HG02571 (cell line): ENCODE results near the gene PIEZO1.

Source experiments
- ATAC-seq: cut with Tn5 transposase; IDR thresholded peaks from one replicate; pipeline ENCODE4 v1.9.1; 2021; ENCODE audit warnings: mild to moderate bottlenecking, moderate library complexity; ENCODE audit not compliant: unreplicated experiment

The PIEZO1 gene

DNA sequence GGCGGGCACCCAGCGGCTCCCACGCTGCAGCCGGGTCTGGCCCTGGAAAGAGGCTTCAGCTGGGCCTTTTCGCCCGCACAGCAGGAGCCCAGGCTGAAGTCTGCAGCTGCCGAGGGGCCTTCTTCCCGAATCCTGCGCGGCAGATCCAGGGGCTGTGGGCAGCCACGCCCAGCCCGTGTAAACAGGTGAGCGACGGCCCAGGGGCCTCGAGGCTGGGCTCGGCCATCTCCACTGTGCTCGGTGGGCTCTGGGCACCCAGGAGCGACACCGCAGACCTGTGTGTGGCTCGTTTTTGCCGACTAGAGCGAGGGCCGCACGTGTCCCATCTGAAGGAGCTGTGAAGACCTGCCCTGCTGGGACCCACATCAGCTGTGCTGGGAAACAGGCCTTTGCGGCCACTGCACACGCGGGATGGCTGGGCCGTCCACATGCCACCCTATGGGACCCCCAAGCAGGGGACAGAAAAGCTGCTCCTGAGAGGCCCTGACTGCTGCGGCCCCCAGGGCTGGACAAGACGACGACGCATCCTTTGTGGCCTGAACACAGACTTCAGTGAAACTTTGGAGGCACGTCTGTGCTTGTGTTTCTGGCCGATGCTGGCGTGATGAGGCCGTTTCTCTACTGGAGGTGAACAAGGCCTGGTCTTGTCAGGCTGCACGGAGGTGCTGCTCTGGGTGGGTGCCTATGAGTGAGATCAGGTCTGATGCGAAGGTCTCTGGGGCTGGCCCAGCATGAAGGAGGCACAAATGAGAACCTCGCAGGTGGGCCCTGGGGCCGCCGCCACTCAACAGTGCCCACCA lies 31.9 kb upstream of the PIEZO1 start:
- no peak for ATAC-seq

DNA sequence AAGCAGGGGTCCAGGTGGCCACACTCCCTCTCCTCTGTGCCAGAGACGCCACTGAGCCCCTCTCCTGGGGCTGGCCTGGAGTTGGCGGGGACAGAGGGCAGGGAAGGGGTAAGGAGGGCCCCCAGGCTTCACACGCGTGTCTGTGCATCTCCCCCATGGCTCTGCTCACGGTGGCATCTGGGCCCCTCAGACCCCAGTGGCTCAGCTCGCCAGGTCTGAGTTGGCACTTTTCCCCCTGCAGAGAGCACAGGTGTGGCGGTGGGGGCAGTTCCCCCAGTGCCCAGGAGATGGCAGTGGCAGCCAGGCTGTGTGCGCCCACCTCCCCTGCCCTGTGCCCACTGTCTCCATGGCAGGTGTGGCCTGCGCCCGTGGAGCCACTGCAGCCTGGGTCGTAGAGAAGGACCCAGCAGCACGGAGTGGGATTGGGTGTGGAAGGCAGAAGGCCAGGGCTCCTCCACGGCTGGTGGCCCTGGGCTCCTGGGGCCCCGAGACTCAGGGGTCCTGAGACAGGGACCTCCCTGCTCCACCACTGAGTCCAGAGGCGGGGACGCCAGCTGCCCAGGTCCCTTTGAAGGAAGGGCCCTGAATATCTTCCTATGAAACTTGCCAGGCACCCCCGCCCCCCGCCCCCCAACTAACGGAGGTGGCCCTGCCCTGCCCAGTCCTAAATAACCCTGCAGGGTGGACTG lies 31.0 kb upstream of the PIEZO1 start:
- ATAC-seq, result no peak

DNA sequence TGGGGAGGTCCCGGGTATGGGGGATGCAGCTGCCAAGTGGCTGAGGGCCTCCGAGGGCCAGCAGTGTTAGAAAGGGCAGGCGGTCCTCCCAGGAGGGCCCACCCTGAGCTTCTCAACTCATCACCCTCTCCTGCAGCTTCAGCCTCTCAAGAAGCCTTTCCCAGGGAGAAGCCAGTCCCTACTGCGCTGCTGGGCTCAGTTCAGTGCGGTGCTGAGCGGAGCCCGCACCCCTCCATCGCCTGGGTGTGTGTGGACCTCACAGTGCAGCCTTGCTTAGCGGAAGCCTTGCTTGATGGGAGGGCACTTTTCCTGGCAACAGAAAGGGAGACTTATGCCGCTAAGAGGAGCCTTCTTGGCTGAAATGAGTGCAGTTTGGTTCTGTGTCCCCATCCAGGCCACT lies 30.2 kb upstream of the PIEZO1 start:
- no peak for ATAC-seq

DNA sequence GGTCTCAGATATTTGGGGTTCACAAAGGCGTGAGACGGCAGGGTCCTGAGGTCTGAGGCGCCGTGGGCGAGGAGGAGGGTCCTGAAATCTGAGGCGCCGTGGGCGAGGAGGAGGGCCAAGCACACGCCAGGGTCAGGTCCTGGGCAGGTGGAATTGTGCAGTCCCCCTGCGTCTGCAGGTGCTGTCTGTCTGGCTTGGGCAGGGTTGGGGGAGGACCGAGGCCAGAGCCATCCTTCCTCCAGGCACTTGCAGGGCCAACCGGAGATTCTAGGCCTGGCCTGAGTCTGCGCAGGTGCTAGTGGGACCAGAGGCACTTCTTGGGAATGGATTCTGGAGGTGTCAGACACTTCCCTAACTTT lies 29.1 kb upstream of the PIEZO1 start:
- no peak for ATAC-seq

DNA sequence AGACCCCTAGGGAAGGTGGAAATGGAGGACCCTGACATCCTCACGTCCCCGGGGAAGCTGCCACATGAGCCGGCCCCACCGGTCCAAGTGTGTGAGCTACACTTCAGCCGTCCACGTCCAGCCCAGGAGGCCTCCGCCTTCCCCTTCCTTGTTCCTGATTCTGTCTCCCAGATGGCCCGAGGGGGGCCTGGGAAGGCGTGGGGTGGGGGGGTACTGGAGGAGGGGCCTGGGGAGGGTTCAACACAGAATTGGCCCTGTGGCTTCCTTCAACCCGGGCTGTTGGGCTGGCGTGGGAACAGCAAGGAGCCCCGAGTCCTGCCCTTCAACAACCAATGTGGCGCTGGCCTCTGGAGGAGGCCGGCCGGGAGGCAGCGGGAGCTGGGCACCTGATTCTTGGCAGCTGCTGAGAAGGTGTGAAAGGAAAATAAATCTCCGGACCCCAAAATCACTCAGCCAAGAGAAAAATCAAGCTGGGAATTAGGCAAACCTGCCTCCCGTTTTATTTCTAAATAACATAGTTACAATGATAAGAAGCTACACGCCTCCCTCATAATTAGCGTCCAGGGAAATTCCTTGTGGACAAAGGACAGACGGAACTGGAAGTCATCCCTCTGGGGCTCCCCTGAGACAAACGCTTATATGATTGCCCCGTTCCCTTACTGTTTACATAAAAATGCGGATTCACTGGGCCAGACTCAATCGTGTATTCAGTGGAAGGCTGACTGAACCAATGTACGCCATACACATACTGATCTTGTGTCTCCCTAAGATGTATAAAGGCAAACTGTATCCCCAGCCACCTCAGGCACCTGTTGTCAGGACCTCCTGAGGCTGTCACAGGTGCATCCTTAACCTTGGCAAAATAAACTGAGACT lies 28.5 kb upstream of the PIEZO1 start:
- no peak for ATAC-seq

DNA sequence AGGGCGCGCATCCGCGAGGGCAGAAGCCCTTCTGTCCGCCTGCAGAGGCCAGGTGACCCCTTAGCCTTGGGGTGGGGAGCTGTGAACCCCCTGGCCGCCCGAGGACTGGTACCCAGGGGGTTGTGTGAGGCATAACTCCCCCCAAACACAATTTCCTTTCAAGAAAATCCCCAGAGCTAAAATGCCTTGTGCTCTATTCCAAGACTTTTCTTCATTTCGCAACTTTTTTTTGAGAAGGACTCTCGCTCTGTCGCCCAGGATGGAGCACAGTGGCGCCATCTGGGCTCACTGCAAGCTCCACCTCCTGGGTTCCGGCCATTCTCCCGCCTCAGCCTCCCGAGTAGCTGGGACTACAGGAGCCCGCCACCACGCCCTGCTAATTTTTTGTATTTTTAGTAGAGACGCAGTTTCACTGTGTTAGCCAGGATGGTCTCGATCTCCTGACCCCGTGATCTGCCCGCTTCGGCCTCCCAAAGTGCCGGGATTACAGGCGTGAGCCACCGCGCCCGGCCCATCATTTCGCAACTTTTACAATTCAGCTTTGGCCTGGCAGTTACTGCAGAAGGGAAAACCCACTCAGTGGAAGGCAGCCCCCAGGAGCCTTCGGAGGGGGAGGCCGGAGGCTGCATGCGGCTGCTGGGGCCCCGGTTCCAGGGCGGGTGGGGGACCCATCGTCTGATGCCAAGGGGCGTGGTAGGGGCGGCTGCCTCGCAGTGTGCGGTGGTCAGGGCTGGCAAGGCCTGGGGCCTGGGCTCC lies 27.7 kb upstream of the PIEZO1 start:
- no peak for ATAC-seq

DNA sequence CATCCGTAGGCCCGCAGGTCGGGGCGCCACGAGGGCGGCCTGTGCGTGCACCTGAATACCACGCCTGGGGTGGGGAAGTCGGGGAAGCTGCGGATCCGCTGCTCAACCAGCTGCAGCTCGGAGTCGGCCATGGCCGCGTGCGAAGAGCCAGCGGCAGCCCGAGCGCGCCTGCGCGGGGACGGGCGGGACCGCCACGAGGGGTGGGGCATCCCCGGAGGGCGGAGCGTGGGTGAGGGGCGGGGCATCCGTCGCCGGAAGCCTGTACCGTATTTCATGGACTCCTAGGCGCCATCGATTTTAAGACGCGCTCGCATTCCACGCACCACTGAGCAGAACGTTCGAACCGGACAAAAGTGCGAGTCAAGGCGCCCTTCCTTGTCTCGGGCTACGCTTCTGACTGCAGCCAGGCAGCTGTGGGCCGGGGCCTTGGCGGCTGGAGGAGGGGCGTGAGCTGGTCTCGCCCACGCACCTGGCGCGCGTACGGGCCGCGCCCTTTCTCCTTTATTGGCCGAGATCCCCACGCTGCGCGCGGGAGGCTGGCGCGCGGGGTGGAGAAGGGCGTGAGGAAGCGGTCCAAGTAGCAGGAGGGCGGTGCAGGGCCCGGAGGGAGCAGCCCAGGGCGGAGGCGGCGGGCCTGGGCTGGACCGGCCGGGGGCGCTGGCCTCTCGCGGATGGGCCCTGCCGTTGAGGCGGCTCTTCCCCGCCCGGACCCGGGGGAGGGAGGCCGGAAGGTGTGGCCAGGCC lies 26.9 kb upstream of the PIEZO1 start, which contains the start of gene APRT:
APRT (minus strand) TSS at position 160 of the 744 bp plus-strand sequence; CDS start at position 131, 29 bp downstream.
- ATAC-seq, result peak; percentile 53

DNA sequence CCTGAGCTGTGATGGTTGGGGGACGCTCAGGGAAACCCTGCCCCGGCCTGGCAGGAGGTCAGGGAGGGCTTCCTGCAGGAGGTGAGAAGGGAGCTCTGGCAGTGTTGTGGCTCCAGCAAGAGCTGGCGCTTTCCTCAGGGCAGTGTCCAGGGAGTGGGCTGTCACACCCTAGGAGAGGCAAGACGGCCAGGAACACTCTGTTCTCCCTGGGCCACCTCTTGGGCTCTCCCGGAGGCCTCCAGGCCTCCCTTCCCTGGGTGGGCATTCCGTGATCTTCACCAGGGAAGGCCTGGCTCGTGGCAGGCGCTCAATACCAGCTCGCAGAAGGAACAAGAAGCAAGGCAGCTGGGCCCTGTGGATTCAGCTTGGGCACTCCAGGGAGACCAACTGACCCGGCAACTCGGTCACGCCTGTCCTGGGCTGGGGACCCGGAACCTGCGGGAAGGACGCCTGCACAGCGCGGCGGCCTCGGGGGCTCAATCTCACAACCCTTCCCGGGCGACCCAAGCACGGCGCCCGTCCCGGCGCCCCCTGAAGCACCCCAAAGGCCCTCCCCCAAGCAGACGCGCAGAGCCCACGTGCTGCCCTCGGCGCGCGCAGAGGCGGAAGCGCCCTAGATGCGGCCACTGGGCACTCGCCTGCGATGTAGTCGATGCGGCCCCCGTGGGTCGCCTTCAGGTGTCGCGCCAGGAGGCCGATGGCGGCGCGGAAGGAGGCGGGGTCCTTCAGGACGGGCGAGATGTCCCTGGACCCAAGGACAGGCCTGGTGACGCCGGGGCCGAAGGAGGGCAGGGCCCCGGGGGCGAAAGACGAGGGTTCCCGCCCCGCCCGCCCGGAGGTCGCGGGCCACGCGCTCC lies 26.1 kb upstream of the PIEZO1 start:
- peak; percentile 41 for ATAC-seq

DNA sequence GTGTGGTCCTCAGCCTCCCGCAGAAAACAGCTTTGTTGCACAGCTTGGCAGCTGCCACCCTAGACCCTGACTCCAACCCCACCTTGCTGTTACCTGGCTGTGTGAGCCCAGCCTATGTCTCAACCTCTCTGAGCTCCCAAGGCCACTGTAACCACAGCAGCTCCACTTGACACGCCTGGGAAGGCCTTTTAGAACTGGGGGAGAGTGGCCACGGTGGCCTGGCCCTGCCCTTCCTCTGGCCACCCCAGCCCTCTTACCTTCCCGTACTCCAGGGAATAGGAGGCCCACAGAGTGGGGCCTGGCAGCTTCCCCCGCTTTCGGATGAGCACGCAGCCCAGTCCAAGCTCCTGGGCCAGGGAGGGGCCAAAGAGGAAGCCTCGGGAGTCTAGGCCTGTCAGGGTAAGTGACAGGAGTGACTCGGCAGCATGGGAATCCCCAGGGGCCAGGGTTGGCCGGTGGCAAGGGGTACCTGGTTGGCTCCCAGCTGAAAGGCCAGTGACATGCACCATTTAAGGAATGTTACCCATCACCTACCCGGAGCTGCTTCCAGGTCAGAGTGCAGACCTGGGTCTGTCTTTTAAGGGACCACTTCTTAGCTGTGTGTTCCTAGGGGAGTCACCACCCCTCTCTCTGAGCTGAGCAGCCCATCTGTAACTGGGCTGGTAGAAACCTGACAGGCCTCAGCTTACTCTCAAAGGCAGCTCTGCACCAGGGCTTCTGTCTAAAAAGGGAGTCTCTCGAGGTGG lies 25.3 kb upstream of the PIEZO1 start:
- ATAC-seq, result no peak

DNA sequence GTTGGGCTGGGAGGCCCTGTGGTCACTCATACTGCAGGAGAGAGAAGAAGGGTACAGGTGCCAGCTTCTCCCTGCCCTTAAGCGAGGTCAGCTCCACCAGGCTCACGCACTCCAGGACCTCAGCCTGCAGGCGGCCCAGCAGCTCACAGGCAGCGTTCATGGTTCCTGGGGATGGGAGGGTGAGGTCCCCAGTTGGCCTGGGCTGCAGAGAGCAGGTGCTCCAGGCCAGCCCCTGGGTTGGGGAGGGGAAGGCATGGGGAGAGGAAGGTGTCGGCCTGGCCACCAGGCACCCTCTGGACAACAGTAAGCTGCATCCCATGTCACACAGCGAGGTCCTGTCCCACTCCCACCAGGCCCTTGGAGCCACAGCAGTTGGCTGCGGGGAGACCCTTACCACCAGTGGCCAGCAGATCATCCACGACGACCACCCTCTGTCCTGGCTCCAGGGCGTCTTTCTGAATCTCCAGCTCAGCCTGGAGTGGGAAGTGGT lies 24.7 kb upstream of the PIEZO1 start:
- ATAC-seq, result no peak

DNA sequence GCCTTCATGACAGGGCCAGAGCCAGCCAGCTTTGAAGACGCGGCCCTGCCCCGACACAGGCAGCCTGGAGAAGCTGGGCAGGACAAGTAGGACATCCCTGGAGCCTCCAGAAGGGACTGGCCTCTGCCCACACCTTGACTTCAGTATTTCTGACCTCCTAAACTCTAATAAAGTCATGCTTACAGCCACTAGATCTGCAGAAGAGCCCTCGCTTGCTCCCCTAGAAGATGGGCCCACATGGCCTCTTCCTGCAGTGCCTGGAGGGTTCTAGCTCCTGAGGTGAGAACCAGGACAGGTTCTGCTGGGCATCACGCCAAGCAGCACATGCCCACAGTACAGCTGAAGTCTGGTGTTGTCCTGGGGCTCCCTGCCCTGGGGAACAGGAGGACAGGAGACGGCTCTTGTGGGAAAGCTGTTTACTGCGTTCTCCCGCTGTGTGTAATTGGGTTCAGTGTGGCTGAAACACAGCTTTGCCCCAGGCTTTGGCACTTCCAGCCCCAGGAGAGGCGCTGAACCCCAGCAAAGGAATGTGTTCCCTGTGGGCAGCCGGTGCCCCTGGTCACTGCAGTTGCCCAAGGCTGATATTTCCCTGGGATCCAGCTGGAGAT lies 24.2 kb upstream of the PIEZO1 start:
- no peak for ATAC-seq

DNA sequence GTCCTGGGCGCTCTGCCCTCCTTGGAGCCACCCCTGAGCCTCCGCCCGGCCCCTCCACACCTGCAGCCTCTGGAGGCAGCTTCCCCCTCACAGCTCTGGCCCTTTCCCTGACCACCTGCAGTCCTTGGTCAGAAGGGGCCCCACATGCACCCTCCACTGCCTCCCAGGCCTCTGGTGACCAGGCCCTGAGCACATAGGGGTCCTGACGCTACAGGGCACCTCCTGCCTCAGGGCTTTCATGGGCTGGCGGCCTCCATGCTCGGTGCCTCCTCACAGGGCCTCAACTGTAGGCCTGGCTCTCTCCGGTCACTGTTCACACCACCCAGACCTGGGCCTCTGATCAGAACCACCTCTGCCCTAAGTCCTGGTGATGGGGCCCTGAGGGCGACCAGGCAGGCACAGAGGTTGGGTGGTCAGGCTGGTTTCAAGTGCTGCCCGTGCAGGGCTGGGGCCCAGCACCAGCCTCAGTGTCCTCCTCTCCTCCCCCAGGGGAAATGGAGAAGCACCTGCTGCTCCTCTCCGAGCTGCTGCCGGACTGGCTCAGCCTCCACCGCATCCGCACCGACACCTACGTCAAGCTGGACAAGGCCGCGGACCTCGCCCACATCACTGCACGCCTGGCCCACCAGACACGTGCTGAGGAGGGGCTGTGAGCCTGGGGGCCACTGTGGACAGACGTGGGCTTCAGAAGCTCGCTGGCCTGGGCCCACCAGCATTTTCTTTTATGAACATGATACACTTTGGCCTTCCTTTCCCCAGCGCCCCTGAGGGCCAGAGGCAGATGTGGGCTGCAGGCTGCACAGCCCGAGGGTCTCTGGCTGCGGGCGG lies 22.8 kb upstream of the PIEZO1 start:
- ATAC-seq, result no peak

DNA sequence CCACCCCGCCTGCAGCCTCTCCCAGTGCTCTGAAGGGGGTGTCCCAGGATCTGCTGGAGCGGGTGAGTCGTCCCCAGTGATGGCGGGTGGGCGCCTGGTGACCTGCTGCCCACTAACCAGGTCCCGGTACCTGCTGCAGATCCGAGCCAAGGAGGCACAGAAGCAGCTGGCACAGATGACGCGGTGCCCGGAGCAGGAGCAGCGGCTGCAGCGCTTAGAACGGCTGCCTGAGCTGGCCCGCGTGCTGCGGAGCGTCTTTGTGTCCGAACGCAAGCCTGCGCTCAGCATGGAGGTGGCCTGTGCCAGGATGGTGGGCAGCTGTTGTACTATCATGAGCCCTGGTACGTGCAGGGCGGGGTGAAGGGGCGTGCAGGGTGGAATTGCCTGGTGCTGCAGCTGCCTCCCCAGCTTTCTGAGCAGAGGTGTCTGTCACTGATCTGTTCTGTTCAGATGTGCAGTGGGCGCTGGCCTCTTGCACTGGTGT lies 22.2 kb upstream of the PIEZO1 start:
- no peak for ATAC-seq

DNA sequence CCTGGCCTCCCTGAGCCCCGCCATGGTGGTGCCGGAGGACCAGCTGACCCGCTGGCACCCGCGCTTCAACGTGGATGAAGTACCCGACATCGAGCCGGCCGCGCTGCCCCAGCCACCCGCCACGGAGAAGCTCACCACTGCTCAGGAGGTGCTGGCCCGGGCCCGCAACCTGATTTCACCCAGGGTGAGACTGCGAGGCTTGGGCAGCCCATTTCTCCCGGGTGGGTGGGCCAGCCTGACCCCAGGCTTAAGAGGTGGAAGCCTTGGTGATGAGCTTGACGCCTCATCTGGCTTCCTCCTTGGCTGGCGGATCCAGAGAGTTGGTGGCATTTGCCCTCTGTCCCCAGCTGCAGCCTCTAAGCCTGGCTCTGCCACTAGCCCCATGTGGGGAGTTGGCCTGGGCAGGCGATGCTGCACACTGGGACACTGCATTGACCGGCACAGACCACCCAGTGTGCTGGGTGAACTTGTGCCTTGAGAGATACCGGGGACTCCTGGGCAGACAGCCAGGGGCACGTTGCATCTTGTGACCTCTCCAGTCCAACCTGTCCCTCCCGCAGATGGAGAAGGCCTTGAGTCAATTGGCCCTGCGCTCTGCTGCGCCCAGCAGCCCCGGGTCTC lies 21.6 kb upstream of the PIEZO1 start:
- ATAC-seq, result no peak

DNA sequence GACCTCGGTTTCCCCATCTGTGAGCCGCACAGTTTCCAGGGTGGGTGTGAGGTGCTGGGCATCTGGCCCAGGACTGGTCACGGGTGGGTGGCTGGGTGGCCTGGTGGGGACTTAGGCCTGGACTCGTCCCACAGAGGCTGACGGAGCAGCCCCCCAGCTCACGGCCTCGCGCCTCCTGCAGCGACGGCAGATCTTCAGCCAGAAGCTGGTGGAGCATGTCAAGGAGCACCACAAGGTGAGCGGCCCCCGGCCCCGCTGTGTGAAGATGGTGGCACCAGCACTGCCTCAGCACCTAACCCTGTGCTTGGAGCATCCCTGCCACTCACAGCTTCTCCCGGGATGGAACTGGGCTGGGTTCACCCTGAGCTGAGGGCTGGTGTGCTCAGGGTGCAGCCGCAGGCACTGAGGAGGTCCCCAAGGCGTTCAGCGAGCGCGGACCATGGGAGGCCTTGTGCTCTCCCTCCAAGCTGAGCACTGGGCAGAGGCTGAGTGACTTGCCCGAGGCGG lies 20.9 kb upstream of the PIEZO1 start:
- no peak for ATAC-seq

DNA sequence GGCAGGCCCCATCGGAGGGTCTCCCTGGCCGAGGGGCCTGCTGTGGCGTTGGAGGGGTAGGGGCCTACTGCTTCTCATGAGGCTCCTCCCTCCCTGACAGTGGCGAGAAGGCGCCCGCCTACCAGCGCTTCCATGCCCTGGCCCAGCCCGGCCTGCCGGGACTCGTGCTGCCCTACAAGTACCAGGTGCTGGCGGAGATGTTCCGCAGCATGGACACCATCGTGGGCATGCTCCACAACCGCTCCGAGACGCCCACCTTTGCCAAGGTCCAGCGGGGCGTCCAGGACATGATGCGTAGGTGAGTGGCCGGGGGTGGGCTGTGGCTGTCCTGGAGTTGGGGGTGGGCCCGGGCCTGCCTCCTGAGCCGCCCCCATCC lies 20.3 kb upstream of the PIEZO1 start:
- no peak for ATAC-seq
